ENCODE results near the gene EZH2. TPM values are rescaled to one million over a fixed set of nuclear protein-coding genes. Genes with fewer than 3 reads are reported as not detected.

The EZH2 gene
- total RNA-seq, 3 donors from 2014 or later (not counting 1 experiment from before 2014, with no cell fraction given): 33.4 to 42.7 (median 35.8) TPM

DNA sequence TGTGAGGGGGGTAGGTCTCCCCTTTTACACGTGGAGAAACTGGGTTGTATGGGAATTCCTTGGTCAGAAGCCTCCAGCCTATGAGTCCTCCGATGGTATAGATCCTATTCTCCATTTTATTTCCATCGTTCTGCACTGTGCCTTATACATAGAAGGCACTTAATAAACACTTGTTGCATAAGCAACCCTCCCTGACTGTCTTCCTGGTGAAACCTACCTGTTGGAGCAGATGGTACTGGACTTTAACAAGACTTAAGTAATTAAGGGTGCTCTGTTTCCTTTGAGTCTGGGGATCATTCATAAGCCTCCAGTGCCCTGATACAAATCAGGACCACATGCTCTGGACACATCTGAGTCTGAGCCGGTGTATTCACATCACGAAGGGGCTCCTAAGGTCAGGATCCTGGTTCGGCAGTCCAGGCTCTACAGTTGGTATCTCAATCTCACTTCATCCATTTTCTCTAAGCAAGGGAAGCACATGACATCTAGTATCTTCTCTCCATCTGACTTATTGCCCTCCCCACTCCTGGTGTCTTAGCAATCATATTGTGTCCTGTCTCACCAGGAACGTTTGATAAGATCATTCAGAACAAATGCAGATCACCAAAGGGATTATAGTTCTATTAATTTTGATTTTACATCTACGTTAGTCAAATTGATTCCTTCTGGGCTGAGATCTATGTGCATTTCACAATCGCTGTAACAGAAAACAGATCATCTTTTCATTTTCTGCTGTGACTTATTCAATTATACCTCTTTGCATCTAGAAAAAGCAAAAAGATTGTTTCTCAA is 22.8 kb upstream of the EZH2 start:
- Mint-ChIP-seq H3K27ac (no peak overlapping the region), H3K27me3 (ENCODE audit: low read depth in 2 of 2) (peaks cover 18 to 26% of the 10 kb centered on the region in 2 donors), H3K9me3 (no peaks in the 10 kb centered on the region), H3K4me1 (no peaks in the 10 kb centered on the region), H3K4me3 (no peak overlapping the region), H3K36me3 (no peaks in the 10 kb centered on the region)
- TF ChIP-seq, protein P1, sequence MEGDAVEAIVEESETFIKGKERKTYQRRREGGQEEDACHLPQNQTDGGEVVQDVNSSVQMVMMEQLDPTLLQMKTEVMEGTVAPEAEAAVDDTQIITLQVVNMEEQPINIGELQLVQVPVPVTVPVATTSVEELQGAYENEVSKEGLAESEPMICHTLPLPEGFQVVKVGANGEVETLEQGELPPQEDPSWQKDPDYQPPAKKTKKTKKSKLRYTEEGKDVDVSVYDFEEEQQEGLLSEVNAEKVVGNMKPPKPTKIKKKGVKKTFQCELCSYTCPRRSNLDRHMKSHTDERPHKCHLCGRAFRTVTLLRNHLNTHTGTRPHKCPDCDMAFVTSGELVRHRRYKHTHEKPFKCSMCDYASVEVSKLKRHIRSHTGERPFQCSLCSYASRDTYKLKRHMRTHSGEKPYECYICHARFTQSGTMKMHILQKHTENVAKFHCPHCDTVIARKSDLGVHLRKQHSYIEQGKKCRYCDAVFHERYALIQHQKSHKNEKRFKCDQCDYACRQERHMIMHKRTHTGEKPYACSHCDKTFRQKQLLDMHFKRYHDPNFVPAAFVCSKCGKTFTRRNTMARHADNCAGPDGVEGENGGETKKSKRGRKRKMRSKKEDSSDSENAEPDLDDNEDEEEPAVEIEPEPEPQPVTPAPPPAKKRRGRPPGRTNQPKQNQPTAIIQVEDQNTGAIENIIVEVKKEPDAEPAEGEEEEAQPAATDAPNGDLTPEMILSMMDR (IDR thresholded peaks at IDR 0.05): no peak
- H3K27ac ChIP-seq (ENCODE audit: low read length): no peak overlapping the region
- H3K27me3 ChIP-seq (ENCODE audit: control insufficient read depth, insufficient read depth, low read length): no peaks in the 10 kb centered on the region
- H3K4me1 ChIP-seq (ENCODE audit: control insufficient read depth, insufficient read depth, low read length): no peaks in the 10 kb centered on the region
- H3K36me3 ChIP-seq (ENCODE audit: control insufficient read depth, insufficient read depth, low read length): no peaks in the 10 kb centered on the region
- 83% methylated on average over 9 of the region's 9 CpGs for WGBS (ENCODE audit: insufficient coverage)
- ATAC-seq (no peak), DNase-seq (no peak)
- H3K4me3 ChIP-seq (ENCODE audit: low read length): no peak overlapping the region
- intact Hi-C loops (cut with micrococcal nuclease): no loop called here
- no peaks in the 10 kb centered on the region for H3K9me3 ChIP-seq (ENCODE audit: control insufficient read depth, insufficient read depth, low read length)

DNA sequence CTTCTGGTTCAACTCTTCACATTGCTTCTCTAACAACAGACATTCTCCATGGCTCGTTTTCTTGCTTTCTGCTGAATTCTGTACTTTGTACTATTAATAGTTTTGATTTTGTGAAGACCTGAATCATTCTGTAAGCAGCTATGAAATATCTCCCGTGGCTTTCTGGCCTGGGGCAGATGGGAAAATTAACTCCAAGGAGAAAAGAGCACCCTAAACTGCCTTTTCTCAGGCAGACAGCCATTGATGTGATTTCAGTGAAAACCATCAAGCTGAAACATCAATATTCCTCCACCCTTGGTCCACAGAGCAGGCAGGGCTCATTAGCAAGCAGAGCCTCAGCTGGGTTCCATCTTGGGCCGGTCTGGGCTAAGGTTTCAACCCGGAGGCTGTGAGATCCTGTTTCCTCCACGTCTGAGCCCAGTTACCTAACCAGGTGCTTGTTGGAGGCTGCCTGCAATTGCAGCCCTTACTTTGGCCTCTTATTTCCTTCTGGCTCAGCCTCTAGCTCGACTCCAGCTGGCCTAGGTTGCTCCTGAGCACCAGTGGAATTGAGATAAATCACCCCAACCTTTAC is 21.1 kb upstream of the EZH2 start:
- Mint-ChIP-seq H3K4me1 (no peaks in the 10 kb centered on the region), H3K27ac (no peak overlapping the region), H3K36me3 (no peaks in the 10 kb centered on the region), H3K4me3 (no peak overlapping the region), H3K27me3 (ENCODE audit: low read depth in 2 of 2) (peaks cover 18 to 26% of the 10 kb centered on the region in 2 donors), H3K9me3 (no peaks in the 10 kb centered on the region)
- Histone ChIP-seq H3K27ac (ENCODE audit: low read length) (no peak overlapping the region), H3K4me3 (ENCODE audit: low read length) (no peak overlapping the region), H3K27me3 (ENCODE audit: control insufficient read depth, insufficient read depth, low read length) (no peaks in the 10 kb centered on the region), H3K36me3 (ENCODE audit: control insufficient read depth, insufficient read depth, low read length) (no peaks in the 10 kb centered on the region), H3K4me1 (ENCODE audit: control insufficient read depth, insufficient read depth, low read length) (no peaks in the 10 kb centered on the region), H3K9me3 (ENCODE audit: control insufficient read depth, insufficient read depth, low read length) (no peaks in the 10 kb centered on the region)
- 65% methylated on average over 5 of the region's 6 CpGs for WGBS (ENCODE audit: insufficient coverage)
- no peak for ATAC-seq
- DNase-seq: no peak
- TF ChIP-seq, protein P1 (IDR thresholded peaks at IDR 0.05): no peak
- intact Hi-C loops (cut with micrococcal nuclease): no loop called here

DNA sequence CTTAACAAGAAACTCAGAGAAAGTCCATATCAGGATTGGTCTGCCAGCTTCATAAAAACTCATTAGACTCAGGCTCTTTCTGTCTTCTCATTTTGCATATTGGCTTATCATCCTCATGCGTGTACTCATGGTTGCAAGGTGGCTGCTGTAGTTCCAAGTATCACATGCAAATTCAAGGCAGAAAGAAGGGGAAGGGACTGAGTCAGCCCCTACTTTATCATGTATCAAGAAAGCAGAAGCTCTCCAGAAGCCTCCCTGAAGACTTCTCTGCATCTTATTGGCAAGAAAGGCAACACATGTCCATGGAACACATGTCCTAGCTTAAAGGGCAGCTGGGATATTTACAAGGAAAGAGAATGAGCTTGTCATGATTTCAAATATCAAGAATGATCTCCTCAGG is 19.4 kb upstream of the EZH2 start:
- H3K9me3 Mint-ChIP-seq: no peaks in the 10 kb centered on the region
- no peak overlapping the region for H3K27ac ChIP-seq (ENCODE audit: low read length)
- H3K27me3 Mint-ChIP-seq (ENCODE audit: low read depth in 2 of 2): peaks cover 7 to 21% of the 10 kb centered on the region in 2 donors
- no peaks in the 10 kb centered on the region for H3K27me3 ChIP-seq (ENCODE audit: control insufficient read depth, insufficient read depth, low read length)
- intact Hi-C loops (cut with micrococcal nuclease): no loop called here
- 83% methylated on average over 1 of the region's 1 CpG for WGBS (ENCODE audit: insufficient coverage)
- DNase-seq (no peak), ATAC-seq (no peak)
- H3K4me3 Mint-ChIP-seq: no peak overlapping the region
- no peak overlapping the region for H3K27ac Mint-ChIP-seq
- H3K9me3 ChIP-seq (ENCODE audit: control insufficient read depth, insufficient read depth, low read length): no peaks in the 10 kb centered on the region
- H3K36me3 Mint-ChIP-seq: no peaks in the 10 kb centered on the region
- no peaks in the 10 kb centered on the region for H3K4me1 ChIP-seq (ENCODE audit: control insufficient read depth, insufficient read depth, low read length)
- H3K4me3 ChIP-seq (ENCODE audit: low read length): no peak overlapping the region
- no peaks in the 10 kb centered on the region for H3K36me3 ChIP-seq (ENCODE audit: control insufficient read depth, insufficient read depth, low read length)
- H3K4me1 Mint-ChIP-seq: no peaks in the 10 kb centered on the region
- TF ChIP-seq, protein P1 (IDR thresholded peaks at IDR 0.05): no peak
